ENCODE data around the gene CDR2. TPM values are rescaled to one million over a fixed set of nuclear protein-coding genes. Genes with fewer than 3 reads are reported as not detected.

The CDR2 gene
- total and polyA plus RNA-seq, 2 donors (not counting 1 experiment from before 2014, with no cell fraction given), result 8.0 to 11.3 TPM

GRCh38 chr16:22308824-22309520, 65.4 kb downstream of the CDR2 start:
- Mint-ChIP-seq H3K4me3 (no peak overlapping the region), H3K27me3 (no peaks in the 10 kb centered on the region), H3K9me3 (ENCODE audit: insufficient read depth) (no peaks in the 10 kb centered on the region), H3K27ac (no peak overlapping the region), H3K4me1 (no peaks in the 10 kb centered on the region)
- Histone ChIP-seq H3K4me2 (replicated peaks; ENCODE audit: low read depth, low read length, poor library complexity, severe bottlenecking) (no peak overlapping the region), H3K9me3 (ENCODE audit: control extremely low read depth in 1 of 3, control insufficient read depth in 2 of 3, insufficient read depth in 1 of 3, low read length in 2 of 3) (no peaks in the 10 kb centered on the region), H3K79me2 (ENCODE audit: control insufficient read depth, insufficient read depth, low read length) (peaks cover 20% of the 10 kb centered on the region), H3K36me3 (replicated peaks in 1 of 2; ENCODE audit: control extremely low read depth in 1 of 2, control insufficient read depth in 1 of 2, extremely low read depth in 1 of 2, insufficient read depth in 2 of 2, low read length in 1 of 2) (peaks cover 14 to 82% of the 10 kb centered on the region in 2 experiments), H3K4me3 (ENCODE audit: control extremely low read depth in 1 of 5, extremely low read depth in 1 of 5, insufficient read depth in 1 of 5, low read depth in 2 of 5, low read length in 4 of 5) (no peak overlapping the region), H3K27ac (ENCODE audit: low read length in 2 of 2) (no peak overlapping the region), H3K9ac (ENCODE audit: low read length) (no peak overlapping the region), H4K20me1 (ENCODE audit: control insufficient read depth, insufficient read depth, low read length, poor library complexity, severe bottlenecking) (peaks cover 41% of the 10 kb centered on the region), H3K27me3 (replicated peaks in 1 of 4; ENCODE audit: control extremely low read depth in 1 of 4, control insufficient read depth in 3 of 4, insufficient read depth in 4 of 4, low read length in 3 of 4) (no peaks in the 10 kb centered on the region), H2AFZ (ENCODE audit: insufficient read depth, low read depth, low read length, poor library complexity, severe bottlenecking) (no peak overlapping the region), H3K4me1 (ENCODE audit: control insufficient read depth in 2 of 2, insufficient read depth in 2 of 2, low read length in 2 of 2) (no peaks in the 10 kb centered on the region)
- POLR2A ChIA-PET, result no interaction called here
- WGBS (ENCODE audit: insufficient coverage), result 93% methylated on average over 19 of the region's 24 CpGs
- peak; percentile 14 for DNase-seq
- ATAC-seq (ENCODE audit: low read depth), result no peak
- CTCF ChIA-PET, result interaction anchor here (0.6 to 1.3 kb wide), 3 partner anchors 8 to 210 kb away, joined by 4 to 5 read pairs (median 4); no protein-coding TSS in a partner anchor
- TF ChIP-seq EZH2 (IDR thresholded peaks at IDR 0.05; ENCODE audit: borderline replicate concordance, insufficient read depth, low read depth, low read length, poor library complexity, severe bottlenecking) (no peak), CTCF (IDR thresholded peaks at IDR 0.05) (no peak)
- intact Hi-C loops (cut with micrococcal nuclease), result no loop called here

DNA sequence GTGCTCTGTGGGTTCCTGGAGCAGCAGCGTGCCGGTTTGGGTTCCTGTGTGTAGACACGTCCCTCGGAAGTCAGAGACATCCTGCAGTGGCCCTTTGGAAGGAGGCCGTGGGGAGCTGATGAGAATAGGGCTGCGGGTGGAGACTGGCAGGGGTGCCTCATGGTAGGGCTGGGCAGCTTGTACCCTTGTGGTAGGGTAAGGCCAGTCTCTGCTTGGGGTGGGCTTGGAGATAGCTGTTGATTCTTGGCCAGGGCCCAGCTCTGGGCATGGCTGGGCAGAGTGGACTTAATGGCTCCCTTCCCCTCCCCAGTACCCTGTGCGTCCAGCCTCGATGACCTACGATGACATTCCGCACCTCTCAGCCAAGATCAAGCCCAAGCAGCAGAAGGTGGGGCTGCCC, 66.6 kb downstream of the CDR2 start:
- intact Hi-C loops (cut with micrococcal nuclease), result no loop called here
- ATAC-seq (ENCODE audit: low read depth), result no peak
- no peak overlapping the region for H2AFZ ChIP-seq (ENCODE audit: insufficient read depth, low read depth, low read length, poor library complexity, severe bottlenecking)
- no peak overlapping the region for H3K27ac Mint-ChIP-seq
- ChIA-PET POLR2A (interaction anchor here (1.2 kb wide), 1 partner anchor 12 kb away, joined by 13 read pairs; no protein-coding TSS in a partner anchor), CTCF (no interaction called here)
- H3K4me3 Mint-ChIP-seq, result no peak overlapping the region
- H3K27me3 Mint-ChIP-seq, result no peaks in the 10 kb centered on the region
- peaks cover 16 to 80% of the 10 kb centered on the region in 2 experiments for H3K36me3 ChIP-seq (replicated peaks in 1 of 2; ENCODE audit: control extremely low read depth in 1 of 2, control insufficient read depth in 1 of 2, extremely low read depth in 1 of 2, insufficient read depth in 2 of 2, low read length in 1 of 2)
- no peak for DNase-seq
- no peaks in the 10 kb centered on the region for H3K27me3 ChIP-seq (replicated peaks in 1 of 4; ENCODE audit: control extremely low read depth in 1 of 4, control insufficient read depth in 3 of 4, insufficient read depth in 4 of 4, low read length in 3 of 4)
- no peaks in the 10 kb centered on the region for H3K9me3 Mint-ChIP-seq (ENCODE audit: insufficient read depth)
- TF ChIP-seq EZH2 (IDR thresholded peaks at IDR 0.05; ENCODE audit: borderline replicate concordance, insufficient read depth, low read depth, low read length, poor library complexity, severe bottlenecking), result no peak
- no peak for TF ChIP-seq CTCF (IDR thresholded peaks at IDR 0.05)
- no peak overlapping the region for H3K4me2 ChIP-seq (replicated peaks; ENCODE audit: low read depth, low read length, poor library complexity, severe bottlenecking)
- H3K4me1 Mint-ChIP-seq, result peaks cover 3% of the 10 kb centered on the region
- no peak overlapping the region for H3K4me3 ChIP-seq (ENCODE audit: control extremely low read depth in 1 of 5, extremely low read depth in 1 of 5, insufficient read depth in 1 of 5, low read depth in 2 of 5, low read length in 4 of 5)
- H4K20me1 ChIP-seq (ENCODE audit: control insufficient read depth, insufficient read depth, low read length, poor library complexity, severe bottlenecking), result peaks cover 50% of the 10 kb centered on the region
- no peak overlapping the region for H3K9ac ChIP-seq (ENCODE audit: low read length)
- 100% methylated on average over 6 of the region's 10 CpGs for WGBS (ENCODE audit: insufficient coverage)
- peaks cover 27% of the 10 kb centered on the region for H3K79me2 ChIP-seq (ENCODE audit: control insufficient read depth, insufficient read depth, low read length)
- no peak overlapping the region for H3K27ac ChIP-seq (ENCODE audit: low read length in 2 of 2)
- H3K9me3 ChIP-seq (ENCODE audit: control extremely low read depth in 1 of 3, control insufficient read depth in 2 of 3, insufficient read depth in 1 of 3, low read length in 2 of 3), result no peaks in the 10 kb centered on the region
- no peaks in the 10 kb centered on the region for H3K4me1 ChIP-seq (ENCODE audit: control insufficient read depth in 2 of 2, insufficient read depth in 2 of 2, low read length in 2 of 2)
